GM12864 (cell line): ENCODE measurements around the gene ANO10.
"Not testable (repeated sequence)": the region's sequence is repeated elsewhere in the genome, so short reads cannot be mapped to it uniquely, and the experiment has no call there.

Experiments used
- DNase-seq: peaks from one replicate; pipeline ENCODE4 v3.0.0-alpha.2; 2011; ENCODE audit warnings: low read depth
- H3K4me3 ChIP-seq: 2 replicates; pipeline ENCODE4 v1.5.1; 2011; ENCODE audit warnings: mild to moderate bottlenecking, low read depth, low read length, control low read depth
- CTCF ChIP-seq: IDR thresholded peaks from 2 replicates; pipeline ENCODE4 v1.5.1; 2011; ENCODE audit warnings: low read depth, mild to moderate bottlenecking, moderate library complexity, low read length, control low read depth, inconsistent platforms; ENCODE audit errors: missing control alignments

Gene ANO10

GRCh38 chr3:43361077-43361476, 260.7 kb downstream of the ANO10 start:
- no peak for DNase-seq
- no peak for TF ChIP-seq CTCF
- H3K4me3 ChIP-seq: no peak overlapping the region

- H3K4me3 ChIP-seq, DNase-seq: not testable (repeated sequence)
Measured at GRCh38 chr3:43356033-43356432, 265.8 kb downstream of the ANO10 start.

GRCh38 chr3:43353923-43354670, 267.7 kb downstream of the ANO10 start:
- no peak for DNase-seq
- no peak overlapping the region for H3K4me3 ChIP-seq
- TF ChIP-seq CTCF: no peak

GRCh38 chr3:43353393-43353792, 268.4 kb downstream of the ANO10 start:
- TF ChIP-seq CTCF: no peak
- no peak overlapping the region for H3K4me3 ChIP-seq

GRCh38 chr3:43349716-43350115, 272.1 kb downstream of the ANO10 start:
- DNase-seq: no peak
- no peak for TF ChIP-seq CTCF
- no peak overlapping the region for H3K4me3 ChIP-seq

More at GRCh38 chr3:43353393-43353792, 268.4 kb downstream of the ANO10 start:
- no peak for DNase-seq

GRCh38 chr3:43348852-43349574, 272.8 kb downstream of the ANO10 start:
- no peak for DNase-seq
- TF ChIP-seq CTCF: no peak
- no peak overlapping the region for H3K4me3 ChIP-seq

- H3K4me3 ChIP-seq: no peak overlapping the region
- TF ChIP-seq CTCF: no peak
- DNase-seq: no peak
Measured at GRCh38 chr3:43348350-43348749, 273.5 kb downstream of the ANO10 start.
